Measurements from ENCODE around the gene TRIM38.

TRIM38 gene

GRCh38 chr6:25971187-25971821 is 8.7 kb downstream of the TRIM38 start:
- Mint-ChIP-seq H3K4me1 (ENCODE audit: low read depth) (peaks cover 46% of the 10 kb centered on the region), H3K4me3 (no peak overlapping the region), H3K9me3 (no peaks in the 10 kb centered on the region), H3K27ac (peak overlapping the region; percentile 5), H3K27me3 (ENCODE audit: low read depth) (no peaks in the 10 kb centered on the region), H3K36me3 (ENCODE audit: low read depth) (peaks cover 83% of the 10 kb centered on the region)
- no peak for DNase-seq (ENCODE audit: low spot score)

GRCh38 chr6:25972128-25972527 is 9.5 kb downstream of the TRIM38 start:
- no peak for DNase-seq (ENCODE audit: low spot score)
- Mint-ChIP-seq H3K27me3 (ENCODE audit: low read depth) (no peaks in the 10 kb centered on the region), H3K4me3 (no peak overlapping the region), H3K4me1 (ENCODE audit: low read depth) (peaks cover 38% of the 10 kb centered on the region), H3K27ac (no peak overlapping the region), H3K36me3 (ENCODE audit: low read depth) (peaks cover 83% of the 10 kb centered on the region), H3K9me3 (no peaks in the 10 kb centered on the region)

- Mint-ChIP-seq H3K4me1 (ENCODE audit: low read depth) (peaks cover 35% of the 10 kb centered on the region), H3K36me3 (ENCODE audit: low read depth) (peaks cover 84% of the 10 kb centered on the region), H3K27me3 (ENCODE audit: low read depth) (no peaks in the 10 kb centered on the region), H3K9me3 (no peaks in the 10 kb centered on the region), H3K27ac (no peak overlapping the region), H3K4me3 (no peak overlapping the region)
- no peak for DNase-seq (ENCODE audit: low spot score)
Measured at GRCh38 chr6:25972902-25973301, 10.3 kb downstream of the TRIM38 start.

GRCh38 chr6:25973923-25974555 is 11.4 kb downstream of the TRIM38 start:
- H3K27ac Mint-ChIP-seq, result peak overlapping the region; percentile 10
- no peak overlapping the region for H3K4me3 Mint-ChIP-seq
- H3K4me1 Mint-ChIP-seq (ENCODE audit: low read depth), result peaks cover 25% of the 10 kb centered on the region
- H3K9me3 Mint-ChIP-seq, result no peaks in the 10 kb centered on the region
- no peak for DNase-seq (ENCODE audit: low spot score)
- no peaks in the 10 kb centered on the region for H3K27me3 Mint-ChIP-seq (ENCODE audit: low read depth)
- H3K36me3 Mint-ChIP-seq (ENCODE audit: low read depth), result peaks cover 76% of the 10 kb centered on the region

- no peaks in the 10 kb centered on the region for H3K27me3 Mint-ChIP-seq (ENCODE audit: low read depth)
- H3K4me1 Mint-ChIP-seq (ENCODE audit: low read depth), result peaks cover 17% of the 10 kb centered on the region
- H3K36me3 Mint-ChIP-seq (ENCODE audit: low read depth), result peaks cover 76% of the 10 kb centered on the region
Measured at GRCh38 chr6:25975923-25976560, 13.4 kb downstream of the TRIM38 start.

GRCh38 chr6:25980935-25981334 is 18.3 kb downstream of the TRIM38 start:
- Mint-ChIP-seq H3K4me1 (ENCODE audit: low read depth) (peaks cover 13% of the 10 kb centered on the region), H3K27ac (no peak overlapping the region), H3K27me3 (ENCODE audit: low read depth) (no peaks in the 10 kb centered on the region), H3K36me3 (ENCODE audit: low read depth) (peaks cover 70% of the 10 kb centered on the region), H3K9me3 (no peaks in the 10 kb centered on the region), H3K4me3 (no peak overlapping the region)
- no peak for DNase-seq (ENCODE audit: low spot score)

More at GRCh38 chr6:25975923-25976560, 13.4 kb downstream of the TRIM38 start:
- Mint-ChIP-seq H3K9me3 (no peaks in the 10 kb centered on the region), H3K27ac (no peak overlapping the region), H3K4me3 (no peak overlapping the region)
- no peak for DNase-seq (ENCODE audit: low spot score)

GRCh38 chr6:25981568-25982263 is 19.1 kb downstream of the TRIM38 start:
- peaks cover 12% of the 10 kb centered on the region for H3K4me1 Mint-ChIP-seq (ENCODE audit: low read depth)

GRCh38 chr6:25984265-25984664 is 21.7 kb downstream of the TRIM38 start:
- no peak overlapping the region for H3K27ac Mint-ChIP-seq
- H3K36me3 Mint-ChIP-seq (ENCODE audit: low read depth), result peaks cover 63% of the 10 kb centered on the region
- H3K9me3 Mint-ChIP-seq, result no peaks in the 10 kb centered on the region
- H3K4me3 Mint-ChIP-seq, result no peak overlapping the region
- no peaks in the 10 kb centered on the region for H3K27me3 Mint-ChIP-seq (ENCODE audit: low read depth)
- H3K4me1 Mint-ChIP-seq (ENCODE audit: low read depth), result peaks cover 18% of the 10 kb centered on the region
- DNase-seq (ENCODE audit: low spot score), result no peak

More at GRCh38 chr6:25981568-25982263, 19.1 kb downstream of the TRIM38 start:
- no peaks in the 10 kb centered on the region for H3K9me3 Mint-ChIP-seq
- H3K4me3 Mint-ChIP-seq, result no peak overlapping the region
- DNase-seq (ENCODE audit: low spot score), result no peak
- peaks cover 66% of the 10 kb centered on the region for H3K36me3 Mint-ChIP-seq (ENCODE audit: low read depth)
- H3K27ac Mint-ChIP-seq, result no peak overlapping the region
- no peaks in the 10 kb centered on the region for H3K27me3 Mint-ChIP-seq (ENCODE audit: low read depth)

- Mint-ChIP-seq H3K9me3 (no peaks in the 10 kb centered on the region), H3K36me3 (ENCODE audit: low read depth) (peaks cover 41% of the 10 kb centered on the region), H3K4me1 (ENCODE audit: low read depth) (peaks cover 26% of the 10 kb centered on the region), H3K27ac (peak overlapping the region; percentile 21), H3K4me3 (no peak overlapping the region), H3K27me3 (ENCODE audit: low read depth) (no peaks in the 10 kb centered on the region)
- DNase-seq (ENCODE audit: low spot score), result no peak
Measured at GRCh38 chr6:25987845-25988244, 25.2 kb downstream of the TRIM38 start.

- Mint-ChIP-seq H3K9me3 (no peaks in the 10 kb centered on the region), H3K27me3 (ENCODE audit: low read depth) (no peaks in the 10 kb centered on the region), H3K27ac (peak overlapping the region; percentile 23), H3K4me1 (ENCODE audit: low read depth) (peaks cover 30% of the 10 kb centered on the region), H3K4me3 (no peak overlapping the region), H3K36me3 (ENCODE audit: low read depth) (peaks cover 22% of the 10 kb centered on the region)
- no peak for DNase-seq (ENCODE audit: low spot score)
Measured at GRCh38 chr6:25990172-25990873, 27.7 kb downstream of the TRIM38 start.

- Mint-ChIP-seq H3K27ac (peak overlapping the region; percentile 89), H3K9me3 (no peaks in the 10 kb centered on the region), H3K4me3 (peak overlapping the region; percentile 96), H3K36me3 (ENCODE audit: low read depth) (peaks cover 14% of the 10 kb centered on the region), H3K27me3 (ENCODE audit: low read depth) (no peaks in the 10 kb centered on the region), H3K4me1 (ENCODE audit: low read depth) (peaks cover 30% of the 10 kb centered on the region)
- DNase-seq (ENCODE audit: low spot score), result peak; percentile 50
Measured at GRCh38 chr6:25991785-25992412, 29.3 kb downstream of the TRIM38 start.

- no peaks in the 10 kb centered on the region for H3K9me3 Mint-ChIP-seq
- H3K4me1 Mint-ChIP-seq (ENCODE audit: low read depth), result peaks cover 25% of the 10 kb centered on the region
- no peaks in the 10 kb centered on the region for H3K27me3 Mint-ChIP-seq (ENCODE audit: low read depth)
- H3K27ac Mint-ChIP-seq, result peak overlapping the region; percentile 92
- DNase-seq (ENCODE audit: low spot score), result peak; percentile 94
- peaks cover 9% of the 10 kb centered on the region for H3K36me3 Mint-ChIP-seq (ENCODE audit: low read depth)
- peak overlapping the region; percentile 96 for H3K4me3 Mint-ChIP-seq
Measured at GRCh38 chr6:25992413-25993340, 30.1 kb downstream of the TRIM38 start.
